WTC11 (cell line): ENCODE data around the gene SSBP2. TPM values are rescaled to one million over a fixed set of nuclear protein-coding genes. Genes with fewer than 3 reads are reported as not detected.

Experiments
- ATAC-seq: fragments of 200-7000 bp; cut with Tn5 transposase; 2 replicates; pipeline ENCODE4 v1.10.0; 2021; ENCODE audit warnings: mild to moderate bottlenecking, moderate library complexity
- CTCF ChIA-PET: fragments of 300-600 bp; sonication (Branson Sonifier 250); formaldehyde crosslinking; loops from one replicate; lab custom pipeline; 2021; ENCODE audit warnings: antibody characterized with exemption; lab: Charles Lee
- POLR2A ChIA-PET: fragments of 350-600 bp; sonication (Branson Sonifier 250); formaldehyde crosslinking; loops from one replicate; lab custom pipeline; 2021; ENCODE audit warnings: antibody characterized with exemption; lab: Charles Lee
- DNase-seq: peaks from one replicate; pipeline ENCODE4 v3.0.0; 2021; ENCODE audit warnings: low spot score
- H3K27ac Mint-ChIP-seq: 2 replicates; pipeline ENCODE4 v1.8.0; 2021; ENCODE audit warnings: mixed read lengths
- H3K27me3 Mint-ChIP-seq: 2 replicates; pipeline ENCODE4 v1.8.0; 2021; ENCODE audit warnings: low read depth, mild to moderate bottlenecking, moderate library complexity, mixed read lengths
- H3K36me3 Mint-ChIP-seq: 2 replicates; pipeline ENCODE4 v1.8.0; 2021; ENCODE audit warnings: mixed read lengths
- H3K4me1 Mint-ChIP-seq: 2 replicates; pipeline ENCODE4 v1.8.0; 2022; ENCODE audit warnings: mixed read lengths
- H3K4me3 Mint-ChIP-seq: 2 replicates; pipeline ENCODE4 v1.8.0; 2021; ENCODE audit warnings: mild to moderate bottlenecking, moderate library complexity, mixed read lengths
- H3K9me3 Mint-ChIP-seq: 2 replicates; pipeline ENCODE4 v1.8.0; 2021; ENCODE audit warnings: mixed read lengths
- CBFB ChIP-seq: sonication (generic); formaldehyde crosslinking; IDR thresholded peaks from 2 replicates; pipeline ENCODE4 v1.8.1; 2022; ENCODE audit warnings: mild to moderate bottlenecking, low read depth, missing genetic modification reagents
- CREM ChIP-seq: sonication (generic); formaldehyde crosslinking; IDR thresholded peaks from 2 replicates; pipeline ENCODE4 v1.8.1; 2022; ENCODE audit warnings: mild to moderate bottlenecking, missing genetic modification reagents, moderate library complexity
- CTCF ChIP-seq: fragments of 200-600 bp; IDR thresholded peaks from 2 replicates; pipeline ENCODE4 v1.8.0; 2022; ENCODE audit warnings: antibody characterized with exemption
- GTF2I ChIP-seq: fragments of 250-450 bp; sonication (Bioruptor Pico); conservative IDR thresholded peaks from 2 replicates; pipeline ENCODE4 v1.4.0; 2021; ENCODE audit warnings: mild to moderate bottlenecking
- IRF1 ChIP-seq: sonication (generic); formaldehyde crosslinking; IDR thresholded peaks from 2 replicates; pipeline ENCODE4 v1.8.0; 2023; ENCODE audit warnings: missing genetic modification reagents
- IRF2 ChIP-seq: sonication (generic); formaldehyde crosslinking; IDR thresholded peaks from 2 replicates; pipeline ENCODE4 v1.8.0; 2022; ENCODE audit warnings: low read depth, missing genetic modification reagents, borderline replicate concordance
- JAZF1 ChIP-seq: fragments of 250-450 bp; sonication (Bioruptor Pico); IDR thresholded peaks from 2 replicates; pipeline ENCODE4 v1.9.0; 2021; ENCODE audit warnings: moderate library complexity, mild to moderate bottlenecking, inconsistent platforms
- MAX ChIP-seq: sonication (generic); formaldehyde crosslinking; IDR thresholded peaks from 2 replicates; pipeline ENCODE4 v1.8.0; 2022; ENCODE audit warnings: mild to moderate bottlenecking, missing genetic modification reagents
- NFE2L1 ChIP-seq: sonication (generic); formaldehyde crosslinking; IDR thresholded peaks from 2 replicates; pipeline ENCODE4 v1.8.1; 2023; ENCODE audit warnings: missing genetic modification reagents
- OVOL2 ChIP-seq: fragments of 250-450 bp; sonication (Bioruptor Pico); IDR thresholded peaks from 2 replicates; pipeline ENCODE4 v1.9.0; 2021; ENCODE audit warnings: mild to moderate bottlenecking, borderline replicate concordance
- PRDM15 ChIP-seq: sonication (generic); formaldehyde crosslinking; IDR thresholded peaks from 2 replicates; pipeline ENCODE4 v1.8.0; 2022; ENCODE audit warnings: missing genetic modification reagents
- RORB ChIP-seq: fragments of 250-450 bp; sonication (Bioruptor Pico); IDR thresholded peaks from 2 replicates; pipeline ENCODE4 v1.9.0; 2021; ENCODE audit warnings: mild to moderate bottlenecking
- SMAD3 ChIP-seq: sonication (generic); formaldehyde crosslinking; IDR thresholded peaks from 2 replicates; pipeline ENCODE4 v1.8.0; 2022; ENCODE audit warnings: missing genetic modification reagents, mild to moderate bottlenecking, borderline replicate concordance
- SP1 ChIP-seq: sonication (generic); formaldehyde crosslinking; conservative IDR thresholded peaks from 2 replicates; pipeline ENCODE4 v1.8.1; 2022; ENCODE audit warnings: missing genetic modification reagents
- ZBTB43 ChIP-seq: sonication (generic); formaldehyde crosslinking; IDR thresholded peaks from 2 replicates; pipeline ENCODE4 v1.8.1; 2023; ENCODE audit warnings: mild to moderate bottlenecking, missing genetic modification reagents
- ZMAT4 ChIP-seq: fragments of 250-450 bp; sonication (Bioruptor Pico); IDR thresholded peaks from 2 replicates; pipeline ENCODE4 v1.9.0; 2021; ENCODE audit warnings: mild to moderate bottlenecking
- ZNF219 ChIP-seq: sonication (generic); formaldehyde crosslinking; IDR thresholded peaks from 2 replicates; pipeline ENCODE4 v1.8.0; 2023; ENCODE audit warnings: missing genetic modification reagents, mild to moderate bottlenecking, borderline replicate concordance
- ZNF512 ChIP-seq: sonication (generic); formaldehyde crosslinking; IDR thresholded peaks from 2 replicates; pipeline ENCODE4 v1.8.1; 2022; ENCODE audit warnings: missing genetic modification reagents, borderline replicate concordance
- ZNF532 ChIP-seq: fragments of 250-450 bp; sonication (Bioruptor Pico); IDR thresholded peaks from 2 replicates; pipeline ENCODE4 v1.9.0; 2021; ENCODE audit warnings: mild to moderate bottlenecking, borderline replicate concordance
- ZSCAN18 ChIP-seq: fragments of 250-450 bp; sonication (Bioruptor Pico); IDR thresholded peaks from 2 replicates; pipeline ENCODE4 v2.1.2; 2022; ENCODE audit warnings: mild to moderate bottlenecking, moderate library complexity
- total RNA-seq: library from RNA; stranded (reverse); gene quantifications from 3 replicates; pipeline ENCODE4 v1.2.3, GENCODE V29; 2021

The SSBP2 gene
- total RNA-seq, 1 experiment from 2014 or later, result 24.9 TPM

- TF ChIP-seq ZBTB43, result no peak
Observed at GRCh38 chr5:81572201-81572600, 178.7 kb downstream of the SSBP2 start (continued).

GRCh38 chr5:81558188-81558587 lies 192.7 kb downstream of the SSBP2 start:
- no peak overlapping the region for H3K4me3 Mint-ChIP-seq
- DNase-seq (no peak), ATAC-seq (no peak)
- H3K4me1 Mint-ChIP-seq, result peaks cover 10% of the 10 kb centered on the region
- POLR2A ChIA-PET, result no interaction called here
- no peaks in the 10 kb centered on the region for H3K36me3 Mint-ChIP-seq
- no peaks in the 10 kb centered on the region for H3K9me3 Mint-ChIP-seq
- H3K27ac Mint-ChIP-seq, result no peak overlapping the region
- no peak for TF ChIP-seq SMAD3 (CRISPR knock-in tag)
- TF ChIP-seq CBFB (CRISPR knock-in tag), result no peak
- TF ChIP-seq ZMAT4 (CRISPR knock-in tag), result no peak
- TF ChIP-seq GTF2I, result no peak
- TF ChIP-seq IRF2 (CRISPR knock-in tag), result no peak
- TF ChIP-seq JAZF1 (CRISPR knock-in tag), result no peak
- no peak for TF ChIP-seq SP1
- TF ChIP-seq ZSCAN18 (CRISPR knock-in tag), result no peak
- no peak for TF ChIP-seq CTCF
- TF ChIP-seq RORB, result no peak
- no peak for TF ChIP-seq ZNF532
- TF ChIP-seq CREM (CRISPR knock-in tag), result no peak
- TF ChIP-seq ZNF219 (CRISPR knock-in tag), result no peak
- no peak for TF ChIP-seq MAX (CRISPR knock-in tag)
- TF ChIP-seq, all 79 proteins: peak for 0
- CTCF ChIA-PET, result no interaction called here
- H3K27me3 Mint-ChIP-seq, result no peaks in the 10 kb centered on the region

- Mint-ChIP-seq H3K4me3 (no peak overlapping the region), H3K36me3 (no peaks in the 10 kb centered on the region), H3K4me1 (peaks cover 18% of the 10 kb centered on the region), H3K27ac (no peak overlapping the region), H3K9me3 (no peaks in the 10 kb centered on the region), H3K27me3 (no peaks in the 10 kb centered on the region)
- DNase-seq, result no peak
- POLR2A ChIA-PET, result no interaction called here
- CTCF ChIA-PET, result no interaction called here
- no peak for ATAC-seq
- TF ChIP-seq ZNF512 (CRISPR knock-in tag) (no peak), OVOL2 (CRISPR knock-in tag) (no peak), IRF1 (no peak), NFE2L1 (CRISPR knock-in tag) (no peak), PRDM15 (CRISPR knock-in tag) (no peak)
Observed at GRCh38 chr5:81556809-81557208, 194.1 kb downstream of the SSBP2 start.
